GM18868 (cell line): Measurements from ENCODE around the gene R3HDM1.
"Not testable (repeated sequence)": the region's sequence is repeated elsewhere in the genome, so short reads cannot be mapped to it uniquely, and the experiment has no call there.

Source experiments
- ATAC-seq: cut with Tn5 transposase; IDR thresholded peaks from one replicate; pipeline ENCODE4 v1.9.1; 2021; ENCODE audit warnings: mild to moderate bottlenecking, moderate library complexity; ENCODE audit not compliant: unreplicated experiment

R3HDM1 gene

DNA sequence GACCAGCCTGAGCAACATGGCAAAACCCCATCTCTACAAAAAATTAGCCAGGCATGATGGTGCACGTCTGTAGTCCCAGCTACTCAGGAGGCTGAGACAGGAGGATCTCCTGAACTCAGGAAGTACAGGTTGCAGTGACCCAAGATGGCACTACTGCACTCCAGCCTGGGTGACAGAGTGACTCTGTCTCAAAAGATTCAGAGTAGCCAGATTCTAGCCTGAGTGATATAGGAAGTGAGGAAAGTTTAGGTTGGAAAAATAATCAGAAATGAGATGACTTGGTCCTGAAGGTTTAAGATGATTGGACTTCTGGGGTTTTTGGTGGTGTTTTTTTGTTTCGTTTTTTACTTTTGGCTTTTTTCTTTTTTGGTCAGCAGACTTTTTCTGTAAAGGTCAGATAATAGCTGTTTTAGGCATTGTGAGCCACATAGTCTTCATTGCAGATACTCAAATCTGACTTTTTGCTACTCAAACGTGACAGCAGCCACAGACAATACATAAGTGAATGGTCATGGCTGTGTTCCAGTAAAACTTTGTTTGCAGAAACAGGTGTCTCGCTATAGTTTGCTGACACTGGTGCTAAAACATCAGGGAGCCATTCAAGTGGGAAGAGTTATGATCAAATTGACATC, 106.3 kb downstream of the R3HDM1 start:
- ATAC-seq = peak; percentile 90

DNA sequence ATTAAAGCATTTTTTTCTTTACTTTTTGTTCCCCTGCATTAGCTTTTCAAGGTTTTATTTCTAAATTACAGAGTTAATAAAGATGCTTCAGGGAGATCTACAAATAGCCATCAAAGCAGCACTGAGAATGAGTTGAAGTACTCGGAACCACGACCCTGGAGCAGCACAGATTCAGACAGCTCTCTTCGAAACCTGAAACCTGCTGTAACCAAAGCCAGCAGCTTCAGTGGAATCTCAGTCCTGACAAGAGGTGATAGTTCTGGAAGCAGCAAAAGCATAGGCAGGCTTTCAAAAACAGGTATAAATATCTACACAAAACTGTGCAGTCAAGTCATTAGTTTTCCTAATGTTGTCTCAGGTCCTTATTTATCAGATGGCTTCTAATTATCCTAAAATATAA, 107.5 kb downstream of the R3HDM1 start:
- no peak for ATAC-seq

DNA sequence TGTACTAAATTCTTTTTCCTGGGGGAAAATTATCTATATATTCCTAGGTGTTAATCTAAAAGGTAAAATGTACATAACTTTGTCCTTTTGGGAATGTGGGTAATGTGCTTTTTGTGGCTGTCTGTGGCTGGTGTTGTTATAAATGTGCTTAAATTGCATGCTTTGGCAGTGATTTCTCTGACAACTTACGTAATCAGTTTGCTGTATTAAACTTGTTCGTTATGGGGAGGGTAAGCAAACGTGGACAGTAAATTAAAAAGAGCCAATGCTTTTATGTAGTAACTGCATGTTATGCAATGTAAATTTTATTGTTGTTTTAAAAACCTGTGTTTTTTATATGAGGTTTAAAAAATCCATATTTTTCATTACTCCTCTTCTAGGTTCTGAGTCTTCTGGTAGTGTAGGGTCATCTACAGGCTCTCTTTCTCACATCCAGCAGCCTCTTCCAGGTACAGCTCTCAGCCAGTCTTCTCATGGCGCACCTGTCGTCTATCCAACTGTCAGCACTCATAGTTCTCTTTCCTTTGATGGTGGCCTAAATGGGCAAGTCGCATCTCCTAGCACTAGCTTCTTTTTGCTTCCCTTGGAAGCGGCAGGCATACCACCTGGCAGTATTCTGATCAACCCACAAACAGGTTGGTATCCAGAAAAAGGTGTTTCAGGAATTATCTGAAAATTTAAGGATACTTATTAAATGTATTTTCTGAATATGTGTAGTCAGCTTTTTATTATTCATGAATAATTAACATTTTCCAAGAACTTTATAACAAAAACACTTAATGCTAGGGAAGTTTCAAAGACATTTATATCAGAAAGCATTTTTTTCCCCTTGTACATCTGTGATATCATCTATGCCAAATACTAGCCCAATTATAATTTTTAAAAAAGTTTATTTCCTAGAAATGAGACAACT, 110.1 kb downstream of the R3HDM1 start:
- no peak for ATAC-seq

DNA sequence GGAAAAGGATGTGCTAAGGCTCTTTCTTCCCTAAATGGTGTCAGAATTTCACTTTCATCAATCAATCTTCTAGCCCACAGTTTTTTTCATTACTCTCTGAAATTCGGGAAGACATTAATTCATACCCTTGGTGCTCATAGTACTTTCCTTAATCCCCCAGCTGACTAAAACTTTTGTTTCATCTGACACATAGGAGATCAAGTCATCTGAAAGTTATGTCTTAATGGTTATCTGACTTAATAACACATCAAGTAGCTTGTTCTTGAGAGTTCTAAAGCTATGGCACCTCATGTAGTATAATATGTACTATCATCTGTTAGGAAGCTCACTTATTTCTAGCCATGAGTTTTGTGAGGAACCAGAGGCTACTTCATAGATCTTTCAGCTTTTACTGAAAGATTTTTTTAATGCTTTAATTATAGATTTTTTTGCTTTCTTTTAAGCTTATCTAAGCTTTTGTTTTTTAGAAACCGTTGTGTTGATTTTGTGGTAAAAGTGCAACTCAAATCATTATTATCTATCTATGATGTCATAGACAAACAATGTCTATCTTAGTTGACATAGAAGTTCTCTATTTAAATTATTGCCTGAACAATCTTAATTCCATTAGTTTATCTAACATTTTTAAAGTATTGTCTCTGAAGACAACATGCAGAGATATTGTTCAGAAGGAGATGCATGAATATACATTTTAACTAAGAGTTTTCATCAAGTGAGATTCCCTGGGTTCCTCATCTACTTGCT, 116.7 kb downstream of the R3HDM1 start:
- no peak for ATAC-seq

DNA sequence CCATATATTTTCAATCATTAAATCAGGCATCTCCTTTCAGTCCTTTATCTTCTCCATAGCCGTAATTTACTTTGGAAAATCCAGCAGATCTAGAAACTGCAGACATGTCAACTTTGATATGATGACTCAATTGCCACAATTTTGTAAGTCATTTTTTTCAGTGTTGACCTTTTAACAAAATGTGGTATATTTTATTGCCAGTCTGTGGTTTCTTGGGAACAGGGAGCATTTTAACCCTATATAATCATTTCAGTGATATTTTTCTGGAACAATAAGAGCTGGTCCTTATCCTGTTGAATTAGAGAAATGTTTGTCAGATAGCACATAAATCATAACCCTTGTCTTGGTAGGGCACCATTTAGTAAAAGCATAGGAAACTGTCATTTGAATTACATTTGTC, 119.4 kb downstream of the R3HDM1 start:
- ATAC-seq = no peak

DNA sequence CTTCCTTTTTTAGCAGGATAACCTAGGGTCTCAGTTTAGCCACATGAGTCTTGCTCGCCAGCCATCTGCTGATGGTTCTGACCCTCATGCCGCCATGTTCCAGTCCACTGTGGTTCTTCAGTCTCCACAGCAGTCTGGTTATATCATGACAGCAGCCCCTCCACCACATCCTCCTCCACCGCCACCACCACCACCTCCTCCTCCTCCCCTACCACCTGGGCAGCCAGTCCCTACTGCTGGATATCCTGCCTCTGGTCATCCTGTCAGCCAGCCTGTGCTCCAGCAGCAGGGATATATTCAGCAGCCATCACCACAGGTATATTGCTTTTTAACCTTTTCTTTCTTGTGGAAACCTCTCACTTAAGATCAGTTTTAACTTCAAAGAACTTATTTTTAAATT, 120.4 kb downstream of the R3HDM1 start:
- no peak for ATAC-seq

DNA sequence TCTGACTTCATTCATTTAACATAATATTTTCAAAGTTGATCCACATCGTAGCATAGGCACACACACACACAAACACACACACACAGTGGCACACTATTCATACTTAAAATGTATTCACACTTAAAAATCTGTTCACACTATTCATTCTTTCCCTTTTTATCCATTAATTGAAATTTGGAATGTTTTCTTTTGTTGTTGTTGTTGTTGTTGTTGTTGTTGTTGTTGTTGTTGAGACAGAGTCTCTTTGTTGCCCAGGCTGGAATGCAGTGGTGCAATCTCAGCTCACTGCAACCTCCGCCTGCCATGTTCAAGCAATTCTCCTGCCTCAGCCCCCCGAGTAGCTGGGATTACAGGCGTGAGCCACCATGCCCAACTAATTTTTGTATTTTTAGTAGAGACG, 123.0 kb downstream of the R3HDM1 start:
- not testable (repeated sequence) for ATAC-seq

DNA sequence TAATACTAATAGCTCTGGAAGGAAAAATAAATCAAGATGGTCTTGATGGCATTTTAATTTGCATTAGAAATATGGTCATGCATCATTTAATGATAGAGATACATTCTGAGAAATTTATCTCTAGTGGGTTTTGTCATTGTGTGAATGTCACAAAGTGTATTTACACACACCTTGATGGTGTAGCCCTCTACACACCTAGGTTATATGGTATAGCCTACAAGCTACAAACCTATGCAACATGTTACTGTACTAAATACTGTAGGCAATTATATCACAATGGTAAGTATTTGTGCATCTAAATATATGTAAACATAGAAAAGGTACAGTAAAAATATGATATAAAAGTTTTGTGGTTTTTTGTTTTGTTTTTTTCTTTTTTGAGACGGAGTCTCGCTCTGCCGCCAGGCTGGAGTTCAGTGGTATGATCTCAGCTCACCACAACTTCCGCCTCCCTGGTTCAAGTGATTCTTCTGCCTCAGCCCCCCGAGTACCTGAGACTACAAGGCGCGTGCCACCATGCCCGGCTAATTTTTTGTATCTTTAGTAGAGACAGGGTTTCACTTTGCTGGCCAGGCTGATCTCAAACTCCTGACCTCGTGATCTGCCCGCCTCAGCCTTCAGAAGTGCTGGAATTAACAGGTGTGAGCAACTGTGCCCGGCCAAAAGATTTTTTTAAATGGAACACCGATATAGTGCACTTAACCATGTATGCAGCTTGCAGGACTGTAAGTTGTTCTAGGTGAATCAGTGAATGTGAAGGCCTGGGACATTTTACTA, 126.7 kb downstream of the R3HDM1 start:
- ATAC-seq = no peak

DNA sequence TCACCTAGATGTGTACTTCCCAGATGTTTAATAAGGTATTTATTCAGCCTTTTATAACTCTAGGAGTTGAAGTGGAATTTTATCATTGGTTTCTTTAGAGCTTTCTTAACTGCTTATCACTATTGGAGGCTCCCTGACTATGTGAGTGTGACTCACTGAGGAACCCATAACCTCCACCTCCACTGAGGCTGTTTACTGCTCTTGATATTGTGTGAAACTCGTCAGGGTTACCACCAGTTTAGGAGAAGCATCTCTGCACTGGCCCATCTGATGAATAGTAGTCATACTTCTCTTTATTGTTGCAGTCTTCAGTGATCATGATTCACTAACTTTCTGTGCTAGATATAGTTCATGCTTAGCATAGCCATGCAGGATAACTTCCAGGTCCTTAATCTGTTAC, 130.8 kb downstream of the R3HDM1 start:
- no peak for ATAC-seq

DNA sequence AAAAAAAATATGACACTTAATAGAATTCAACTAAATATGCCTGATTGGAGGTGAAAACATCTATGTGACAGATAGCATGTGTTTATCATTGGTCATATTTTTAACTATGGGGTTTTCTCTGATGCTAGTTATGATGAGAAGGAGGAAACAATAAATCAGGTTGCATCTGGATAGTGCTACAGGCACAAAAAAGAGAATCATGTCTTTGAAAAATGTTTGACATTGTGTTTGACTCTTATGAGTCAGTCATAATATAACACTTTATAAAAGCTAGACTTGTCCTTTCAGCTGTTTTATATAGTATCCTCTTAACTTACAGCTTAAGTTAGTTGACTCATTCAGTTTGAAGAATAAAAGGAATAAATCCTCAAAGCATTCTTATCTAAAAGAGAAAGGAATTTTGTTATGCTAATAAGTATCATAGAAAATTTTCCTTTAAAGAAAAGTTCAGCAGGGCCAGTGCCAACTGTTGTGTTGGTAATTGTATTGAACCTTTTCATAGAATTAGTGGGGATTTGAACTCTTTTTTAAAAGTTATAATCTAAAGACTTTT, 131.9 kb downstream of the R3HDM1 start:
- ATAC-seq = no peak

DNA sequence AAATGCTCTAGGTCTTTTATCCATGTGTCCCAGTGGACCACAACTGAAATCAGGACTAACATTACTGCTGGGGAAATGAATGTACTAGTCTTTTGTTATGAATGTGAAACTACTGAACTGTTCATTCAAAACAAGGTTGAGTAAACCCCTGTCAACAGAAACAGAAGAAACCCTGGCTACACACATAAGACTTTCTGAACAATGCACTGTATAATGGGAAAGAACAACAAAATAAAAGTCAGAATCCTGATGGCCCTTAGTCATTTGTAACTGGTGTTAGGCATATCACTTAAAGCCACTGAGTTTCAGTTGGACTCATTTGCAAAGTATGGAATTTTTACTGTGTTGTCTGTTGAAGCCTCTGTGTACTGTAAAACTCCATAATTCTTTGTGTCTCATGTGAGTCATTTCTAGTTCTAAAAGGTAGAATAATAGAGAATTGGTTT, 133.4 kb downstream of the R3HDM1 start:
- peak; percentile 87 for ATAC-seq

DNA sequence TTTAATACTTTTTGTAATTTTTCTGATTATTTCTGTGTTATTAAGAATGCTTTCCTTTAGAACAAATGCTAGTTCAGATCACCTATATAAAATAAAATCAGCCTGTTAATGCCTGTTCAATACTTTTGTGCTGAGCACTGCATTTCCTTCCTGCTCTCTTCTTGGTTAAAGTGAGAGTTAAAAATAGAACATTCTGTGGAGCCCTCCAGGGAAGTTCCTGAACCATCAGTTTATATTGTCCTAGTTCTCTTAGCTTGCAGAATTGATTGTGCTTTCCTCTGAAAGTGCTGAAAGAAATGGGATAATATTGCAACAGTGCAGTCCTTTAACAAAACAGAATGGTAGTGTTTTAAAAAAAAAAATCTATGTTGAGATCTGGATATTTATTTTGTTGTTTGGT, 135.8 kb downstream of the R3HDM1 start:
- ATAC-seq = no peak

DNA sequence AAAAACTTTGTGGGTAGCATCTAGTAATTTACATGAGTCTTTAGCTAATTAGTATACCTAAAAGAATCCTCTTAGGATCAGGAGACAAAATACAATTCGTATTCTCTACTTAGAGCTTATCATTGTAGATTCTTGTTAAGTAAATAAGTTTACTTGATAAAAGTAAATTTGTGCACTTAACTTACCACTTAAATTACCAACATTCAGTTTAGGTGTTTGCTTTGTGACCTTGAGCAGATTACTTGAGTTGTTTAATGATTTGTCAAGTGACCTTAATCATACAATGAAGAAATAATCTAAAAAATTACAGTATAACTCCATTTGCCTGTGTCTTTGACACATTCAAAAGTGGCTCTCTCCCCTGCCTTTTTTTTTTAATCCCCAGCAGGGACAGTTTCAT, 143.2 kb downstream of the R3HDM1 start:
- ATAC-seq = no peak

DNA sequence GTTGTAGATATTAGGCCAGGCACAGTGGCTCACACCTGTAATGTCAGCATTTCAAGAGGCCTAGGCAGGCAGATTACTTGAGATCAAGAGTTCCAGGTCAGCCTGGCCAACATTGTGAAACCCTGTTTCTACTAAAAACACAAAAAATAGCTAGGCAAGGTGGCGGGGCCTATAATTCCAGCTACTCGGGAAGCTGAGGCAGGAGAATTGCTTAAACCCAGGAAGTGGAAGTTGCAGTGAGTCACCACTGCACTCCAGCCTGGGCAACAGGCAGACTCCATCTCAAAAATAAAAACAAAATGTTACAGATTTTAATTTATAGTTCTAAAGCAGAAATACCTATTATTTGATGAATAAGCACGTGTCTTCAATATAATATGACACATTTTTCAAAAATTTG, 144.7 kb downstream of the R3HDM1 start:
- ATAC-seq = no peak

DNA sequence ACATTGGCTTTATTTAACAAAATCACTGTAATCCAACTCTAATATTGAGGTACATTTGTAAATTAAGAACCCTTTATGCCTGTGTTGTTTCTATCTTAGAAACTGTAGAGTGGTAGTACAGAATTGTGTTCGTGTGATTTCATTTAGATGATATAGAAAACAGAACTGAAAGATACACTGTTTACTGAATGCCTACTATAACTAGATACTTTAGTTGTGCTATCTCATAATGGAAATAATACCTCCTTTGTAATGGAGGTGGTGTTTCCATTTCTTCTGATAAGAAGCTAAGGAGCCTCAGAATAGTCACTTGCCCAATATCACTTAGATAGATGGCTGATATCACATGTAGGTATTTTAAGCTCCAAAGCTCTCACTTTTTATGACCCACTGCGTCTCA, 147.8 kb downstream of the R3HDM1 start:
- ATAC-seq = peak; percentile 76

DNA sequence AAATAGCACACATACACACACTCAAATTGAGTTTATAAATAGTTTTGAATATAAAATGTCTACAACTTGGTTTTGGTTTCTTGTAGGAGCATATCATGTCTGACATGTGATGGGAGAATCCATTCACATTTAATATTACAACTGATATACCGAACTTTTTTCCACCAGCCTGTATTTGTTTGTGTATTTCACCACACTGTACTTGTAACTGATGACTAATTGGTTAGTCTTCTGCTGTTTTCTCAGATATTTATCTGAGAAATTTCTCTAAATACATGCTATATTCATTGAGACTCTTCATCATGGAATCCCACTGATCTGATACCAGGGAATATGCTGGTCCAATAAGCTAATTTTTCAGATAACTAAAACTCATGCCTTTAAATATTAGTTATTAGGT, 154.1 kb downstream of the R3HDM1 start:
- no peak for ATAC-seq

DNA sequence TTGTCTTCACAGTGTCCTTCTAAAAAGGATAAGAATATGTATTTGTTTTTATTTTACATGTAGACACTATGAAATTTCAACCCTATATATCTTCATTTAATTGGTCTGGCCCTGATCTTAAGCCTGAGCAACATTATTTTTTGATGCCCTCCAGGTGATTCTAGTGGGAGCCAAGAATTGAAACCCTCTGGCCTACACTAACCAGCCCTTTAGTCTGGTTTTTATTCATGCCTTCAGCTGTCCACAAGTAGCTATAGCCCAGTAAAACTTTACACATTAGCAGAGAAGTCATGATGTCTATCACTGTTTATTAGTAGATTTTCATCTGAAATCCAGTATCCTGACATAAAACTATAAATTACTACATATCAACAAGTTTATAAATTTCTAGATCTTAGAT, 157.7 kb downstream of the R3HDM1 start:
- no peak for ATAC-seq

DNA sequence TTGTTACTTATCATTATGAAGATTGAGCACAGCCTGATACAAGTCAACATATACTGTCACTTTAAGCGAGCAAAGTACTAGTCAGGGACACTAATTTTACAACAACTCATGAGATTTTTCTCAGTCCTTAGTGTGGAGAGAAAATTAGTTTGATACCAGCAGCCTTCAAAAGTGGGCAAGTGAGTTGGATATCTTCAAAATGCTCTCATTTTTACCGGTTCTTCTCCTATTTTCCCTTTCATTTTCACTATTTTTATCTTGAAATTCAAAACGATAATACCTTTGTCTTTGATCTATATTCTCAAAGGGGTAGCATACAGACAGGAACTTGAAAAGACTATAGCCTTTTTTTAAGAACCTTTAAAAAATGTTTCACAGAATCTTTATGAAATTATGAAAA, 158.4 kb downstream of the R3HDM1 start:
- ATAC-seq = no peak

DNA sequence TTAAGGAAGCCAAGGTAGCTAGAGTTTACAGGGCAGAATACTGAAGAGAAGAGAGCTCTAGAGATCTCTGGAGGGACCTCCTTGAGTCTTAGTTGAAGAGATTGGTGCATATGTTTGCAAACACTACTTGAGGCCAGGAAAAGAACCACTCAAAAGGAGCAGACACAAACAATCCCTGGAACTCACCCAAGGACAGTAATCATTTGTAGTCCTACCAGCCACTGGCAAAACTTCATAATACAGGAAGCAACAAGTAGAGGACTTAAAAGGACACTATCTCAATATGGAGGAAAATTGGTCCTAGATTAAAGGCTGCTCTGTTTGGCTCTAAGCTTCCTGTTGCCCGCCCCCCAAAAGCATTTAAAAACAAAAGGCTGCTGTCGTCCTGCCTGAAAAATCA, 163.4 kb downstream of the R3HDM1 start:
- ATAC-seq = no peak

DNA sequence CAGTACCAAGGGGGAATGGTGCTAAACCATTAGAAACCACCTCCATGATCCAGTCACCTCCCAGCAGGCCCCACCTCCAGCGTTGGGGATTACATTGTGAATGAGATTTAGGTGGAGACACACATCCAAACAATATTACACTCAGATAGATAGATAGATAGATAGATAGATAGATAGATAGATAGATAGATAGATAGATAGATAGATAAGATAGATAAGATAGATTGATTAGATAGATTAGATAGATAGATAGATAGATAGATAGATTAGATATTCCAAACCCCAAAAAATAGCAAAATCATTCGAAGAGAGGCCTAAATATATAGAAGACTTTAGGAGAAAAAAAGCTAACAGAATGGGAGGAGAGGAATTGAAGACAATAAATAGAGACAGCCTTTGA, 167.6 kb downstream of the R3HDM1 start:
- ATAC-seq = no peak

DNA sequence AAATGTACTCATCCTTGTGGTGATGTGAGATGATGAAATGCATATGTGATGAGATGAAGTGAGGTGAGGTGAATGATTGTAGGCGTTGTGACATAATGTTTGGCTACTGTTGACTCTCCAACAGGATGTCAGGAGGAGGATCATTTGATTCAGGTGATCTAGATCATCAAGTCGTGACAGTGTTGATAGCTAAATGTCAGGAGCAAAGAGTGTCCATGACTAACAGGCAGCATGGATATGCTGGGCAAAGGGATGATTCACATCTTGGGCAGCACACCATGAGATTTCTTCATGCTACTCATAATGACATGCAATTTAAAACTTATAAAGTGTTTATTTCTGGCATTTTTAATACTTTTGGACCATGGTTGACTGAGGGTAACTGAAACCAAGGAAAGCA, 170.2 kb downstream of the R3HDM1 start:
- ATAC-seq = no peak
